IMR-90 (cell line): ENCODE results near the gene CLDN10. TPM values are rescaled to one million over a fixed set of nuclear protein-coding genes. Genes with fewer than 3 reads are reported as not detected.

Experiments
- ATAC-seq: fragments of 200-7000 bp; cut with Tn5 transposase; 2 replicates; pipeline ENCODE4 v1.9.1; 2020; ENCODE audit warnings: low read depth, mild to moderate bottlenecking, moderate library complexity
- BruUV-seq: library from RNA; stranded (reverse); fragments of 400-500 nt; replicated peaks from 2 replicates; lab custom pipeline; 2021; lab: Mats Ljungman, UMichigan
- CTCF ChIA-PET: fragments of 300-600 bp; formaldehyde crosslinking; extraction: SDS; loops from one replicate; lab custom pipeline; 2021; ENCODE audit warnings: antibody characterized with exemption; lab: Yijun Ruan, JAX
- POLR2A ChIA-PET: fragments of 300-600 bp; sonication (Branson Sonifier 250); formaldehyde crosslinking; loops from one replicate; lab custom pipeline; 2022; ENCODE audit warnings: antibody characterized with exemption; ENCODE audit not compliant: unreplicated experiment; lab: Charles Lee
- DNase-seq: peaks from one replicate; pipeline ENCODE4 v3.0.0; 2013
- H2AFZ ChIP-seq: replicated peaks from 2 replicates; pipeline ENCODE3; 2013; ENCODE audit warnings: low read length, mild to moderate bottlenecking; ENCODE audit not compliant: poor library complexity
- H2AK5ac ChIP-seq: 2 replicates; pipeline ENCODE4 v1.6.1; 2013; ENCODE audit warnings: low read depth, low read length, inconsistent platforms
- H2AK9ac ChIP-seq: replicated peaks from 2 replicates; pipeline ENCODE3; 2013; ENCODE audit warnings: mild to moderate bottlenecking, low read depth, low read length, moderate library complexity; ENCODE audit not compliant: poor library complexity
- H2BK120ac ChIP-seq: 2 replicates; pipeline ENCODE4 v1.6.1; 2013; ENCODE audit warnings: low read depth, low read length, inconsistent platforms
- H2BK15ac ChIP-seq: 3 replicates; pipeline ENCODE4 v1.6.1; 2013; ENCODE audit warnings: low read depth, low read length, inconsistent platforms
- H2BK20ac ChIP-seq: 2 replicates; pipeline ENCODE4 v1.6.1; 2013; ENCODE audit warnings: low read depth, mild to moderate bottlenecking, inconsistent platforms, low read length, moderate library complexity
- H2BK5ac ChIP-seq: 2 replicates; pipeline ENCODE4 v1.6.1; 2013; ENCODE audit warnings: mild to moderate bottlenecking, low read depth, low read length, inconsistent platforms; ENCODE audit not compliant: poor library complexity, severe bottlenecking
- H3K14ac ChIP-seq: replicated peaks from 2 replicates; pipeline ENCODE4 v1.6.1; 2013; ENCODE audit warnings: low read depth, low read length, inconsistent platforms
- H3K18ac ChIP-seq: 2 replicates; pipeline ENCODE4 v1.6.1; 2013; ENCODE audit warnings: low read depth, low read length, control low read depth
- H3K23ac ChIP-seq: 2 replicates; pipeline ENCODE4 v1.6.1; 2013; ENCODE audit warnings: low read depth, low read length, inconsistent platforms
- H3K27ac ChIP-seq: 2 replicates; pipeline ENCODE4 v1.5.1; 2013; ENCODE audit warnings: mild to moderate bottlenecking, control low read depth, low read length; ENCODE audit not compliant: insufficient read depth
- H3K27me3 ChIP-seq: 2 replicates; pipeline ENCODE4 v1.6.1; 2013; ENCODE audit warnings: low read length; ENCODE audit not compliant: control insufficient read depth, insufficient read depth
- H3K36me3 ChIP-seq: 2 replicates; pipeline ENCODE4 v1.6.1; 2013; ENCODE audit warnings: low read length, mixed read lengths; ENCODE audit not compliant: control insufficient read depth, insufficient read depth
- H3K4ac ChIP-seq: 2 replicates; pipeline ENCODE4 v1.6.1; 2013; ENCODE audit warnings: low read depth, low read length, inconsistent platforms
- H3K4me1 ChIP-seq: 2 replicates; pipeline ENCODE4 v1.6.1; 2013; ENCODE audit warnings: low read length, mixed read lengths; ENCODE audit not compliant: control insufficient read depth, insufficient read depth
- H3K4me2 ChIP-seq: 2 replicates; pipeline ENCODE4 v1.6.1; 2013; ENCODE audit warnings: low read depth, mild to moderate bottlenecking, control low read depth, low read length, moderate library complexity
- H3K4me3 ChIP-seq: 2 replicates; pipeline ENCODE4 v1.5.1; 2013; ENCODE audit warnings: low read depth, mild to moderate bottlenecking, control low read depth, low read length, moderate library complexity; ENCODE audit not compliant: insufficient read depth
- H3K56ac ChIP-seq: 2 replicates; pipeline ENCODE4 v1.6.1; 2013; ENCODE audit warnings: low read length, inconsistent platforms; ENCODE audit not compliant: insufficient read depth; ENCODE audit errors: extremely low read depth
- H3K79me1 ChIP-seq, 2 experiments: 2 replicates each; pipeline ENCODE4 v1.6.1; 2013; ENCODE audit warnings: low read length in 2 of 2, inconsistent platforms in 1 of 2, low read depth in 1 of 2
- H3K9ac ChIP-seq: 2 replicates; pipeline ENCODE4 v1.6.1; 2013; ENCODE audit warnings: low read depth, low read length, control low read depth
- H3K9me1 ChIP-seq: 2 replicates; pipeline ENCODE4 v1.6.1; 2013; ENCODE audit warnings: low read length, inconsistent platforms; ENCODE audit not compliant: insufficient read depth
- H3K9me3 ChIP-seq: 2 replicates; pipeline ENCODE4 v1.6.1; 2013; ENCODE audit warnings: low read length; ENCODE audit not compliant: control insufficient read depth, insufficient read depth
- H4K20me1 ChIP-seq: 2 replicates; pipeline ENCODE4 v1.6.1; 2013; ENCODE audit warnings: low read length, inconsistent platforms; ENCODE audit not compliant: insufficient read depth
- H4K5ac ChIP-seq: 2 replicates; pipeline ENCODE4 v1.6.1; 2013; ENCODE audit warnings: mild to moderate bottlenecking, low read depth, low read length, control low read depth
- H4K8ac ChIP-seq, 2 experiments: 2 replicates each; pipeline ENCODE4 v1.6.1; 2013; ENCODE audit warnings: low read depth in 2 of 2, low read length in 2 of 2, control low read depth in 1 of 2, inconsistent platforms in 1 of 2
- H4K91ac ChIP-seq: 2 replicates; pipeline ENCODE4 v1.6.1; 2013; ENCODE audit warnings: low read depth, low read length, inconsistent platforms; ENCODE audit not compliant: insufficient read depth
- BHLHE40 ChIP-seq: fragments of 150-350 bp; IDR thresholded peaks from 2 replicates; pipeline ENCODE4 v1.6.1; 2016; ENCODE audit warnings: mild to moderate bottlenecking, low read depth, low read length
- CTCF ChIP-seq: conservative IDR thresholded peaks from 2 replicates; pipeline ENCODE4 v1.5.1; 2012; ENCODE audit warnings: mild to moderate bottlenecking, low read depth, low read length, improper control_type of control experiment
- SMC3 ChIP-seq: fragments of 150-350 bp; IDR thresholded peaks from 2 replicates; pipeline ENCODE4 v1.6.1; 2016; ENCODE audit warnings: low read depth, mild to moderate bottlenecking, antibody characterized with exemption, low read length, moderate library complexity
- WGBS, 2 experiments: methylation state at CpG; one replicate each; pipeline versions ENCODE4 v1.1.5 to v1.1.7; 2013; ENCODE audit warnings: missing lambda C conversion rate in 2 of 2; ENCODE audit not compliant: insufficient read length in 1 of 2; ENCODE audit errors: extremely low coverage in 2 of 2; 5-methylcytosine and 5-hydroxymethylcytosine counted together
- dilution Hi-C: fragments of 300-500 bp; cut with HindIII; formaldehyde crosslinking; loops from one replicate; pipeline ENCODE4 v1.14.3; 2018; ENCODE audit warnings: low sequenced_read_pairs; ENCODE audit not compliant: unreplicated experiment
- in situ Hi-C: fragments of 300-500 bp; cut with MboI; formaldehyde crosslinking; loops from 3 replicates; pipeline ENCODE4 v1.14.3; 2019; ENCODE audit warnings: low sequenced_read_pairs, inconsistent platforms, mixed read lengths
- intact Hi-C: fragments of 100-400 bp; cut with micrococcal nuclease; formaldehyde crosslinking; loops from 2 replicates; pipeline ENCODE4 v1.10.0; 2022
- polyA plus RNA-seq, 3 experiments: library from polyadenylated mRNA; depleted of rRNA; stranded (reverse); fragments of >200 nt; gene quantifications; 2 replicates each; pipeline ENCODE4 v1.2.3, GENCODE V29; 2012; ENCODE audit warnings: low replicate concordance in 1 of 3
- total RNA-seq: library from RNA; depleted of rRNA; stranded (reverse); fragments of >200 nt; gene quantifications from 2 replicates; pipeline ENCODE4 v1.2.3, GENCODE V29; 2012

Gene CLDN10
- total and polyA plus RNA-seq, 2 of the 4 experiments (the other 2 are of a cell fraction), result not detected

- no peak overlapping the region for H4K91ac ChIP-seq
- H3K36me3 ChIP-seq, result no peaks in the 10 kb centered on the region
- H3K4me2 ChIP-seq, result no peak overlapping the region
- no peak overlapping the region for H2AK9ac ChIP-seq
- H3K4me1 ChIP-seq, result peaks cover 2% of the 10 kb centered on the region; the same call in 1 of the 2 replicates
- H3K79me1 ChIP-seq, result no peaks in the 10 kb centered on the region
- H2BK120ac ChIP-seq, result no peak overlapping the region
- H3K27ac ChIP-seq, result no peak overlapping the region
- no peaks in the 10 kb centered on the region for H3K9me1 ChIP-seq
- H4K20me1 ChIP-seq, result no peaks in the 10 kb centered on the region
- no peak overlapping the region for H2AK5ac ChIP-seq
- no peak overlapping the region for H3K14ac ChIP-seq
- no peaks in the 10 kb centered on the region for H3K9me3 ChIP-seq
- H2BK20ac ChIP-seq, result no peak overlapping the region
- intact Hi-C loops (loop anchor here (1.0 to 2.0 kb wide), 2 partner anchors 124 to 298 kb away; no protein-coding TSS in a partner anchor), in situ Hi-C loops (no loop called here), dilution Hi-C loops (no loop called here)
- ATAC-seq, result peak; percentile 56; the same call in 1 of the 2 replicates
- H3K4ac ChIP-seq, result no peak overlapping the region
- DNase-seq, result peak; percentile 39
- H2BK5ac ChIP-seq, result no peak overlapping the region
- H3K27me3 ChIP-seq, result peaks cover 17% of the 10 kb centered on the region
- WGBS, 2 experiments, result 71% methylated on average over 1 of the region's 6 CpGs; no CpG with 5 or more reads in 1 of the 2 experiments
- H4K5ac ChIP-seq, result no peak overlapping the region
- ChIA-PET CTCF (interaction anchor here (0.9 to 2.0 kb wide), 9 partner anchors 10 to 325 kb away, joined by 3 to 12 read pairs (median 4); no protein-coding TSS in a partner anchor), POLR2A (interaction anchor here (0.6 kb wide), 1 partner anchor 365 kb away, joined by 5 read pairs; no protein-coding TSS in a partner anchor)
- no peak overlapping the region for H3K9ac ChIP-seq
- H3K4me3 ChIP-seq, result no peak overlapping the region
- no peak overlapping the region for H4K8ac ChIP-seq
- no peak overlapping the region for H2AFZ ChIP-seq
- H3K18ac ChIP-seq, result no peak overlapping the region
- H3K56ac ChIP-seq, result no peak overlapping the region
- H3K23ac ChIP-seq, result no peak overlapping the region
- BruUV-seq, result no TSS peak
- no peak overlapping the region for H2BK15ac ChIP-seq
- TF ChIP-seq BHLHE40, result no peak
- TF ChIP-seq CTCF, result peak; percentile 53
- peak; percentile 26; the same call in 1 of the 2 replicates for TF ChIP-seq SMC3
These were observed 15.8 kb upstream of the CLDN10 start for GRCh38 chr13:95536632-95537241.
